HG02759 (cell line): ENCODE results near the gene EEPD1.

Source experiments
- ATAC-seq: cut with Tn5 transposase; IDR thresholded peaks from one replicate; pipeline ENCODE4 v1.9.1; 2021; ENCODE audit warnings: mild to moderate bottlenecking, moderate library complexity; ENCODE audit not compliant: unreplicated experiment

Gene EEPD1

GRCh38 chr7:36297364-36298009 is 144.4 kb downstream of the EEPD1 start:
- no peak for ATAC-seq

DNA sequence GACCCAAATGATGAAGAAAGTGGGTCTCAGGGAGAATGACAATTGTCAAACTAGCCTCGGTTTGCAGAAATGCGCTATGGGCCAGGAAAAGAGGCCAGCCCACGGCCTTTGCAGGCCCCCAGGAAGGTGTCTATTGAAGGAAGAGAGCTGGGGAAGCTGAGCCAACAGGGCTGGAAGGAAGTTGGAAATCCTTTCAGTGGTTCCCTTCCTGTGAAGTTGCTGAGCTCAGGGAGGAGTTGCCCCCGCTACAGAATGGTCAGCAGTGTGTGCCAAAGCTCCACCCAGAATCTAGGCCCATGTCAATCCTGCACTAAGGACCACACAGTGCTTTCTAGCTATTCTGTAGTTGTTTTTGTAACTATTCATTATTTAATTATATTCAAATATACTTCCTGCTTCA is 145.1 kb downstream of the EEPD1 start:
- ATAC-seq, result no peak

DNA sequence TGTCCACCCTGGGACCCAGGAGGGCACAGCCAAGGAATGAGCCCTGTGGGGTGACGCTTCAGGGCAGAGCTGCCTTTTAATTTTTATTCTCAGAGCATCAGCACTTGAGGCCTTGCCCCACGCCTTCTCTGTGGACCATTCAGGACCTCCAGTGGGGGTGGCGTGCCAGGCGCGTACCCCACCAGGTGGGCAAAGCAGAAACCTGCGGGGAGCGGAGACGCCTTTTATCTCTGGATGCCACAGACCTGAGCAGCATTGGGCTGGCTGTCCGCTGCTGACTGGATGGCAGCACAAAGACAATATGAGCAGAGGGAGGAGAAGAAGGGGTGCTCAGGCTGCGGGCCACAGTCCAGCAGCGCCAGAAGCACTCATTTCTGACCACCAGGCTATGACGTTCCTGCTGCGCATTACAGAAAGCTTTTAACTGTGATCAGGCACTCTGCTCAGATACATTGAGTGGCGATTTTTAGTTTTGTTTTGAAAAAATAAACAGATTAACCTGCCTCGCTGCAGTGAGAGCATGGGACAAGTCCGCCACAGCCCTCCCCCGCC is 146.2 kb downstream of the EEPD1 start:
- no peak for ATAC-seq

DNA sequence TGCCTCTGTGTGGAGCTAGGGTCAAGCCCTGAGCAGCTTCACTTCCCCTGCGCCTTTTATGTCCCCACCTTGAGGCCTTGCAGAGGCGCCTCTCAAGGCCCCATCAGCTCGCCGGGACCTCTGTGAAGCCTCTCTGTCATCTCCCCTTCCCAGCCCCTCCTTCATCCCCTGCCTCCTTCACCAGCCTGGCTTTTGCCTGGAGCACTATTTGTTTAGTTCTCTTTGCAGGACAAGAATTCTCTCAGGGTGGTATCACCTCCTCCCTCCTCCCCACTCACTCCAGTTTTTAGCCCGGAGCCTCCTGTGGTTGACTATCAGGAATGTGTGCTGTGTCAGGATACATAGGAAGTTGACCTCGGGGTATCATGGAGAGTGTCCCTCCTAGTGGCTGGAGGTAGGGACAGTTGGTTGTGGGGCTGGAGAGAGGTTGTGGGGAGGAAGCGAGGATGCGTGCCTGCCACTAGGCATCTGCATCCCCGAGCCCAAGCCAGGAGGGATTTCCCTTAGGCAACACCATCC is 146.8 kb downstream of the EEPD1 start:
- ATAC-seq, result no peak

- no peak for ATAC-seq
Observed at GRCh38 chr7:36300696-36301350, 147.8 kb downstream of the EEPD1 start.

DNA sequence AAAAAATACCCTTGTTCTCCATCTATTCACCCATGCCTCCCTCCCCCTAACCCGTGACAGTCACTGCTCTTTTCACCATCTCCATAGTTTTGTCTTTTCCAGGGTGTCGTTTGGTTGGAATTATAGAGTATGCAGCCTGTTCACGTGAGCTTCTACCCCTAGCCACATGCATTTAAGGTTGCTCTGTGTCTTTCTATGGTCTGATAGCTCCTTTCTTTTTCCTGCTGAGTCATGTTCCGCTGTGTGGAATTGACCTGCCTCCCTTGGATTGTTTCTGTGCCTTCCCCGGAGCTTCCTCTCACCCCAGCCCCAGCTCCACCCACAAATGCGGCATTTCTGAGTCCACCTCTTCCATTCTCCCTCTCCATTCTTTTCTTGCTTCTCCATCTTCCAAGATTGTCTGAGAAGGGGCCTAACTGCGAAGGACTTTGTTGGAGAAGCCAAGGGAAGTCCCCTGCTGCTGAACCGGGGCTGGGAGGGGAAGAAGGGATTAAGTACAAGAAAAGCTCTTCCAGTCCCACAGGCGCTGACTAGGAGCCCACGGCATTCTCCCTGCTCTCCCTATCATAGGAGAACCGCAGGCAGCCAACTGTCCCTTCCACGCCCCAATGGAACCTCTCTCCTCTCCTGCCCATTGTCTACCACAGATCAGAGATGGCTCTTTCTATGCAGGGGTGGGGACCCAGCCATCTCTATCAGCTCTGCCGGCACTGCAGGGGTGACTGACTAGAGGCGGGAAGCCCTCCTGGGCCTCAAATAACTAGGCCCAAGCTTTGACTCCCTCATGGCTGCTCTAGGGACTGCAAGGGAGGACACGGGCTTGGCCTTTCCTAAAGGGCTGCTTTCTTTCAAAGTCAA is 149.1 kb downstream of the EEPD1 start:
- no peak for ATAC-seq

- ATAC-seq, result no peak
Observed at GRCh38 chr7:36303202-36304098, 150.4 kb downstream of the EEPD1 start.

GRCh38 chr7:36304099-36304425 is 151.0 kb downstream of the EEPD1 start:
- no peak for ATAC-seq

DNA sequence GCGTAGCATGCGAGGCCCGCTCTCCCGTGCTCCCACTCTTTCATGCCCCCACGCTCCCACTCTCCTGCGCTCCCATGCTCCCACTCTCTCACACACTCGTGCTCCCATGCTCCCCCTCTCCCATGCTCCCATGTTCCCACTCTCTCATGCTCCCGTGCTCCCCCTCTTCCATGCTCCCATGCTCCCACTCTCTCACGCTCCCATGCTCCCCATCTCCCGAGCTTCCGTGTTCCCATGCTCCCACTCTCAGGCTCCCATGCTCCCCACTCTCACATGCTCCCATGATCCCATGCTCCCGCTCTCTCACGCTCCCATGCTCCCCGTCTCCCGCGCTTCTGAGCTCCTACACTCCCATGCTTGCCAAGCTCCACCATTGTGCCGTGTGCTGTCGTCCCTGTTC is 152.2 kb downstream of the EEPD1 start:
- no peak for ATAC-seq

- ATAC-seq, result no peak
Observed at GRCh38 chr7:36305648-36306047, 152.6 kb downstream of the EEPD1 start.

DNA sequence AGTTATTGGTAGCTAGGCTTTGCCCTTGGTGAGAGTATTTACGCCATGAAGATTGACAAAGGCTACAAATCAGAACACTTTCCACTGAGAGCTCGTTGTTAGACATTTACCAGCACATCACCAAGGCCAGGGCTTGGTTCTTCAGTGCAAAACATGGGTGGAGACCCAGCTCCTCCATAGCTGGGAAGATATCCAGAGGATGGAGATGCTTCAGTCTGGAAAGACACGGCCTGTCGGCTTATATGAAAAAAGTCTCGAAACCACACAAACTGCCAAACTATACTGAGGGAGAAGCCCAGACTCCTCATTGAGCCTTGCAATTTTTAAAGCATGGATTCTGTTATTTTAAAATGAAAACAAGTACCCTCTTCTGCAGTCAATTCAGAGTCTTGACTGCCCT is 153.2 kb downstream of the EEPD1 start:
- ATAC-seq, result no peak

DNA sequence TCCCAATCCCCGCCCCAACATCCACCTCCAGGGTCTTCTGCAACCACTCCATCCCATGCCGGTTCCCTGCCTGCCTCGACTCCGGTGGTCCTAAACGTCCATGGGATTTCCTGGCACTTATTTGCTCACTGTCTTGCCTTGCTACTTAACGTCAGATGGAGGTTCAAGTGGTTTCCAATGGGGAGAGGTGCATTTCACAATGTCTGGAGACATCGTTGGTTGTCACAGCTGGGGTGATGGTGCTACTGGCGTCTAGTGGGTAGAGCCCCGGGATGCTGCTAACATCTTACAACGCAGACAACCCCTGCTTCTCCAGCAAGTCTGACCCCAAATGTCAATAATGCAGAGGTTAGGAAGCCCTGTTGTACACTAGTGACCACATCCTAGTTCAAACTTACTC is 153.7 kb downstream of the EEPD1 start:
- no peak for ATAC-seq

GRCh38 chr7:36308031-36308430 is 155.0 kb downstream of the EEPD1 start:
- ATAC-seq, result no peak

GRCh38 chr7:36309301-36309700 is 156.2 kb downstream of the EEPD1 start:
- ATAC-seq, result no peak

- no peak for ATAC-seq
Observed at GRCh38 chr7:36309716-36310115, 156.7 kb downstream of the EEPD1 start.

DNA sequence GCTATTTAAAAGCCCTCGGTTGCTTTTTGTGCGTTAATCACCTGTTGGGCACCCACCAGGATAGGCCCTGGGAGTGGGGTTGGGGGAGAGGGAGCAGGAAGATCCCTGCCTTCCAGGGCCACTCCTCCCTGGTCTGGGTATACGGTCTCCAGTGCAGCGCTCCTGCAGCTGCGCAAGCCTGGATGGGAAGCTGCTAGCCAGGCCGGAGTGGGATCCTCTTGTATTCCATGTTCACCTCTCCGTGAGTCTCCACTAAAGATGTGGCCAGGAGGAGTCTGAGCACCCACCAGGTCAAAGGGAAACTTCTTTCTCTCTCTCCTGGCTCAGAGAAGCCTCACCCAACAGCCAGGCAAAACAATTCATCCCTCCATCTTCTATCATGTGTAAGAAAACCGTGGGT is 157.8 kb downstream of the EEPD1 start:
- no peak for ATAC-seq

GRCh38 chr7:36311539-36311938 is 158.5 kb downstream of the EEPD1 start:
- no peak for ATAC-seq

DNA sequence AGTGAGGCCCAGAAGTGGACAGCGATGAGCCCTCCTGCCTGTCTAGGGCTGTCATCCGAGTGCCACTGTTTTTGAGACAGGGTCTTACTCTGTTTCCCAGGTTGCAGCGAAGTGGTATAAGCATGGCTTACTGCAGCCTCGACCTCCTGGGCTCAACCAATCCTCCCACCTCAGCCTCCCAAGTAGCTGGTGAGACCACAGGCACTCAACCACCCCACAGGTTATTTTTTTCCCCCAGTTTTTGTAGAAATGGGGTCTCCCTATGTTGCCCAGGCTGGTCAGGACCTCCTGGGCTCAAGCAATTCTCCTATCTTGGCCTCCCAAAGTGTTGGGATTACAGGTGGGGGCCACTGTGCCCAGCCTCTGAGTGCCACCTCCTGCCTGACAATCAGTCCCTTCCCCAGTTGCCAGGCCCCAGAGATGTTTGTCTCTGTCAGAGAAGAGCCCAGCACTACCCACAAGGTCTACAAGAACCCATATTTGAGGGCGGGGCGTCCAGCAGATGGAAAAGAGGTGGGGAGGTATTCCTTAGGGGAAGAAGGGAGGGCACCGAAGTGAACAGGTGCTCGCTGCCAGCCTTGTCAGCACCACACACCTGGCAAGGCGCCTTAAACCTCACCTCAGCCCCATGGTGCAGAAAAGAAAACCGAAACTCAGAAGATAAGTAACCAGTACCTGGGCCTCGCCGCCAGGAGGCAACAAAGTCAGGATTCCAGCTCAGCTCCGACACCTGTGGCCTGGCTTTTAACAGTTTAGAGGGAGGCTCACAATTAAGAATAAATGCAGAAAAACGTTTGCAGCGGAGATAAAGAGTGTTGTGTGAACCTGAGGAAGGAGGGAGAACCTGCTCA is 159.2 kb downstream of the EEPD1 start:
- ATAC-seq, result no peak

- no peak for ATAC-seq
Observed at GRCh38 chr7:36312915-36313334, 159.9 kb downstream of the EEPD1 start.

DNA sequence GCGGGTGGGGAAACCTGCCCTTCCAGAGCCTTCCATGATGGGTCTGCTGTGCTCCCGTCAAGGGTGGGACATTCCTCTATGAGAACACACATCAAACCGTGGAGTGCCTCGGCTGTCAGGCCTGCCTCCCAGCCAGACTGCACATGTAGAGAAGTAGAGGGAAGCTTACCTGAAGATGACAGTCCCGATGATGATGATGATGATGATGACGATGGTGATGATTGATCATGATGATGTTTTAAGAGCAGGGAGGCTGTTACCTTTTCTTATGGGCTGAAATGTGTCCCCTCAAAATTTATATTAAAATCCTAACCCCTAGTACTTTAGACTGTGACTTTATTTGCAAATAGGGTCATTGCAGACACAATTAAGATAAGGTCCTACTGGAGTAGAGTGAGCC is 160.6 kb downstream of the EEPD1 start:
- ATAC-seq, result no peak
